NT2/D1 (cell line): ENCODE results near the gene GALNT9.
A peak's percentile ranks its signal among the peaks of the same experiment; 100 is the strongest.

Experiments used
- DNase-seq: peaks from one replicate; pipeline ENCODE4 v3.0.0-alpha.2; 2011; ENCODE audit warnings: low read depth, low spot score
- H3K27me3 ChIP-seq: 2 replicates; pipeline ENCODE4 v1.6.0; 2011; ENCODE audit warnings: mild to moderate bottlenecking; ENCODE audit not compliant: insufficient read length, insufficient read depth
- H3K36me3 ChIP-seq: 2 replicates; pipeline ENCODE4 v1.6.1; 2011; ENCODE audit warnings: mild to moderate bottlenecking, low read length, mixed read lengths; ENCODE audit not compliant: insufficient read depth, insufficient read length
- H3K4me1 ChIP-seq: 2 replicates; pipeline ENCODE4 v1.5.1; 2011; ENCODE audit not compliant: insufficient read depth, insufficient read length
- H3K4me3 ChIP-seq: 2 replicates; pipeline ENCODE4 v1.5.1; 2011; ENCODE audit warnings: low read depth; ENCODE audit not compliant: insufficient read length
- H3K9ac ChIP-seq: 2 replicates; pipeline ENCODE4 v1.6.0; 2011; ENCODE audit warnings: low read depth; ENCODE audit not compliant: insufficient read length
- H3K9me3 ChIP-seq: 2 replicates; pipeline ENCODE4 v1.5.1; 2011; ENCODE audit warnings: mild to moderate bottlenecking, low read length; ENCODE audit not compliant: insufficient read depth
- SUZ12 ChIP-seq: IDR thresholded peaks from 2 replicates; pipeline ENCODE4 v1.6.1; 2011; ENCODE audit not compliant: insufficient read length, insufficient read depth; ENCODE audit errors: extremely low read depth
- YY1 ChIP-seq: IDR thresholded peaks from 2 replicates; pipeline ENCODE4 v1.6.1; 2011; ENCODE audit not compliant: insufficient read length, insufficient read depth
- ZNF274 ChIP-seq: IDR thresholded peaks from 2 replicates; pipeline ENCODE4 v1.6.1; 2011; ENCODE audit warnings: mild to moderate bottlenecking, low read depth, low read length

GALNT9 gene

DNA sequence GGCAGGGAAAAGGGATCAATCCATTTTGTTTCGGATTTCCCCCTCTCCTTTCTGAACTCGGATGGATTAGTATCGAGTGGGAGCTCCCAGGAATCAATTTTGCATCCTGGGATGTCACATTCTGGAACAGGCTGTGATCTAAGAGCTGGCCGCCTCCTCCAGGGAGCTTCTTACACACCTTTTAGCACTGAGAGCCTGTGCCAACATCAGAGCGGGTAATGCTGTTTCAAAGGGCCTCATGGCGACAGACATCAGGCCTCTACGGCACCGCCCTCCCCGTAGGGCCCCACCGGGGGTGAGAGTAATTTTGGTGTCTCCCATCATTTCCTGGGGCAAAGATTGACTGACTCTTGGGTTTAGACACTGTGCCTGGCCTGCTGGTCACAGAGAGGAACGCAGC is 2.7 kb downstream of the GALNT9 start:
- no peaks in the 10 kb centered on the region for H3K36me3 ChIP-seq
- H3K9ac ChIP-seq, result no peak overlapping the region
- H3K4me1 ChIP-seq, result peaks cover 9% of the 10 kb centered on the region
- no peak overlapping the region for H3K4me3 ChIP-seq
- no peaks in the 10 kb centered on the region for H3K9me3 ChIP-seq
- H3K27me3 ChIP-seq, result peaks cover 93% of the 10 kb centered on the region
- no peak for DNase-seq
- TF ChIP-seq ZNF274 (no peak), SUZ12 (no peak), YY1 (no peak)

- H3K4me1 ChIP-seq, result peaks cover 9% of the 10 kb centered on the region
- TF ChIP-seq YY1 (no peak), SUZ12 (no peak), ZNF274 (no peak)
- no peak for DNase-seq
- H3K36me3 ChIP-seq, result no peaks in the 10 kb centered on the region
- no peak overlapping the region for H3K4me3 ChIP-seq
- H3K9me3 ChIP-seq, result no peaks in the 10 kb centered on the region
- no peak overlapping the region for H3K9ac ChIP-seq
- H3K27me3 ChIP-seq, result peaks cover 90% of the 10 kb centered on the region
Observed at GRCh38 chr12:132325733-132326130, 3.7 kb downstream of the GALNT9 start.

DNA sequence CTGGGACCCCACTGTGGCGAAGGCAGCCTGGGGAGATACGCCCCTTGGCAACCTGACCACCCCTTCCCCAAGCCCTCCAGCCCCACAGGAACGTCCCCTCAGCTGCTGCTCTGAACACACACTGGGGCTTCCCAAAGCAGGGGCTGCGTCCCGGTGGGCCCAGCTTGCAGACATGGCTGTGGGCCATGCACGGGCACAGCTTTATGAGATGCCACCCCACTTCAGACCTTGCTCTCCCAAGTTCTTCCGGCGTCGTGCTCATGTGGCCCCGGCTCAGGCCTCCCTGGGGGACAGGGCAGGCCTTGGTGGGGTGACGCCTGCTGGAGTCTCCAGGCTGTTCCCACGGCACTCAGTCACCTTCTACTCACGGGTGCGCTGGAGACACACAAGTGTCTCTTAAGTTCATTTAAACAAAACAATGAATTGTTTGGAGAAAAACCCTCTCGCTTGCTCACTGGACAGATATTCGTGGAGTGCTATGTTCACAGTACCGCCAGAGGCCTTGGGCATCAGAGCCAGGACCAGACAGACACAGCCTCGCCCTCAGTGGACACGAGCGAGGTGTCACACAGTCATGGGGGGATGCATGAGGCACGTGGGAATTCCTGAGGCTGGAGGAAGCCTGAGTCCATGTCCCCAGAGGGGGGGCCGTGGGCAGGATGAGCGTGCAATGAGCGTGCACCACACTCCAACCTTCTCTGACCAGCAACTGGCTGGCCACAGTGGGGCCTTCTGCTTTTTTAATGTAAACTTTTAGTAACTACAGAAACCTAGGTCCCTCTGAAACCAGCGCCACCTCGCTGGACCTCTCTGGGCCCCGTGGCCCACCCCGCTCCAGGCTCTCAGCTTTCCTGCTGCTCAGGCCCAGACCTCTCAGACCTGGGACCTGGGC is 4.3 kb downstream of the GALNT9 start:
- DNase-seq, result no peak
- no peak overlapping the region for H3K9ac ChIP-seq
- H3K4me3 ChIP-seq, result no peak overlapping the region
- peaks cover 88% of the 10 kb centered on the region for H3K27me3 ChIP-seq
- H3K36me3 ChIP-seq, result no peaks in the 10 kb centered on the region
- TF ChIP-seq SUZ12, result no peak
- no peak for TF ChIP-seq ZNF274
- TF ChIP-seq YY1, result no peak
- H3K4me1 ChIP-seq, result peaks cover 9% of the 10 kb centered on the region
- H3K9me3 ChIP-seq, result no peaks in the 10 kb centered on the region

GRCh38 chr12:132324173-132324572 is 5.2 kb downstream of the GALNT9 start:
- Histone ChIP-seq H3K9me3 (no peaks in the 10 kb centered on the region), H3K36me3 (no peaks in the 10 kb centered on the region), H3K27me3 (peaks cover 93% of the 10 kb centered on the region), H3K4me3 (no peak overlapping the region), H3K9ac (no peak overlapping the region), H3K4me1 (peaks cover 12% of the 10 kb centered on the region)
- DNase-seq, result no peak
- TF ChIP-seq ZNF274 (no peak), YY1 (no peak), SUZ12 (no peak)

- Histone ChIP-seq H3K4me1 (peaks cover 11% of the 10 kb centered on the region), H3K27me3 (peaks cover 93% of the 10 kb centered on the region), H3K4me3 (no peak overlapping the region), H3K9ac (peak overlapping the region; percentile 16), H3K9me3 (no peaks in the 10 kb centered on the region), H3K36me3 (no peaks in the 10 kb centered on the region)
- TF ChIP-seq ZNF274 (no peak), SUZ12 (no peak), YY1 (no peak)
- DNase-seq, result no peak
Observed at GRCh38 chr12:132323171-132324010, 6.0 kb downstream of the GALNT9 start.

GRCh38 chr12:132322206-132323132 is 6.9 kb downstream of the GALNT9 start:
- no peaks in the 10 kb centered on the region for H3K9me3 ChIP-seq
- DNase-seq, result no peak
- no peak for TF ChIP-seq ZNF274
- TF ChIP-seq YY1, result no peak
- no peak for TF ChIP-seq SUZ12
- H3K4me1 ChIP-seq, result peaks cover 11% of the 10 kb centered on the region
- no peak overlapping the region for H3K4me3 ChIP-seq
- peak overlapping the region; percentile 16 for H3K9ac ChIP-seq
- peaks cover 90% of the 10 kb centered on the region for H3K27me3 ChIP-seq
- no peaks in the 10 kb centered on the region for H3K36me3 ChIP-seq
